Keratinocyte (primary cell): Measurements from ENCODE around the gene CDX1. TPM values are rescaled to one million over a fixed set of nuclear protein-coding genes. Genes with fewer than 3 reads are reported as not detected.

Experiments
- DNase-seq: peaks from one replicate; pipeline ENCODE4 v3.0.0-alpha.2; 2011; ENCODE audit warnings: low read depth, missing footprints, low spot score
- FAIRE-seq: peaks from 2 replicates; lab custom pipeline; 2011; peaks lifted over from hg19 to GRCh38; lab: Jason Lieb, UNC
- H2AFZ ChIP-seq: 2 replicates; pipeline ENCODE4 v1.6.0; 2012; ENCODE audit warnings: low read length, control low read depth, inconsistent platforms; ENCODE audit not compliant: control insufficient read depth
- H3K27ac ChIP-seq: 2 replicates; pipeline ENCODE4 v1.5.1; 2011; ENCODE audit warnings: low read length; ENCODE audit not compliant: control insufficient read depth, insufficient read depth
- H3K27me3 ChIP-seq: 3 replicates; pipeline ENCODE4 v1.6.0; 2011; ENCODE audit warnings: low read length; ENCODE audit not compliant: control insufficient read depth, insufficient read depth; ENCODE audit errors: extremely low read depth
- H3K36me3 ChIP-seq, 2 experiments: 2 replicates in 1 of 2; 3 replicates in 1 of 2; pipeline ENCODE4 v1.5.1; 2011; ENCODE audit warnings: low read length in 2 of 2, mild to moderate bottlenecking in 1 of 2; ENCODE audit not compliant: control insufficient read depth in 2 of 2, insufficient read depth in 2 of 2; ENCODE audit errors: extremely low read depth in 1 of 2
- H3K4me1 ChIP-seq: 3 replicates; pipeline ENCODE4 v1.5.1; 2011; ENCODE audit warnings: low read length; ENCODE audit not compliant: control insufficient read depth, insufficient read depth; ENCODE audit errors: extremely low read depth
- H3K4me2 ChIP-seq: 3 replicates; pipeline ENCODE4 v1.6.0; 2011; ENCODE audit warnings: low read depth, low read length; ENCODE audit not compliant: control insufficient read depth, insufficient read depth; ENCODE audit errors: extremely low read depth
- H3K4me3 ChIP-seq, 3 experiments: fragments of 200-600 bp in 1 of 3; sonication (generic) in 1 of 3; 2 replicates in 2 of 3; 3 replicates in 1 of 3; pipeline ENCODE4 v1.5.1; 2011 to 2016; ENCODE audit warnings: low read length in 3 of 3, mild to moderate bottlenecking in 3 of 3, control low read depth in 2 of 3, inconsistent platforms in 1 of 3, low read depth in 1 of 3, mixed read lengths in 1 of 3, mixed run types in 1 of 3, moderate library complexity in 1 of 3; ENCODE audit not compliant: control insufficient read depth in 2 of 3, insufficient read depth in 2 of 3; ENCODE audit errors: extremely low read depth in 1 of 3
- H3K79me2 ChIP-seq: 2 replicates; pipeline ENCODE4 v1.6.0; 2012; ENCODE audit warnings: low read length; ENCODE audit not compliant: control insufficient read depth, insufficient read depth
- H3K9ac ChIP-seq: 3 replicates; pipeline ENCODE4 v1.6.0; 2011; ENCODE audit warnings: low read length; ENCODE audit not compliant: control insufficient read depth, insufficient read depth; ENCODE audit errors: extremely low read depth
- H3K9me1 ChIP-seq: 3 replicates; pipeline ENCODE4 v1.6.0; 2011; ENCODE audit warnings: low read length; ENCODE audit not compliant: control insufficient read depth, insufficient read depth; ENCODE audit errors: extremely low read depth
- H3K9me3 ChIP-seq: 2 replicates; pipeline ENCODE4 v1.5.1; 2012; ENCODE audit warnings: low read depth, low read length; ENCODE audit not compliant: control insufficient read depth
- H4K20me1 ChIP-seq: 3 replicates; pipeline ENCODE4 v1.6.0; 2011; ENCODE audit warnings: low read length; ENCODE audit not compliant: control insufficient read depth, insufficient read depth; ENCODE audit errors: extremely low read depth
- EZH2 ChIP-seq: IDR thresholded peaks from one replicate; pipeline ENCODE4 v1.6.1; 2012; ENCODE audit warnings: inconsistent platforms, mild to moderate bottlenecking, low read length, moderate library complexity
- dilution Hi-C: fragments of 300-500 bp; cut with MboI; formaldehyde crosslinking; loops from one replicate; pipeline ENCODE4 v1.7.0; 2020; ENCODE audit warnings: low sequenced_read_pairs; ENCODE audit not compliant: extremely low pct_ligation_motif_present
- polyA plus RNA-seq, 5 experiments: library from polyadenylated mRNA; depleted of rRNA in 3 of 5; stranded (reverse) in 3 of 5; stranded (forward) in 1 of 5; unstranded in 1 of 5; fragments of >200 nt; gene quantifications; 1 replicate in 1 of 5; 2 replicates in 3 of 5; 3 replicates in 1 of 5; pipeline versions ENCODE4 v1.2.1 to v1.2.3, GENCODE V29; 2011 to 2012; ENCODE audit warnings: missing spikeins in 2 of 5, low read depth in 1 of 5, low replicate concordance in 1 of 5
- TF ChIP-seq, protein P1 (sequence below), 3 experiments: IDR thresholded peaks in 1 of 3; conservative IDR thresholded peaks in 1 of 3; optimal IDR thresholded peaks in 1 of 3; 2 replicates in 2 of 3; 3 replicates in 1 of 3; pipeline versions ENCODE3 to v1.5.1; 2011; ENCODE audit warnings: low read length in 3 of 3, mild to moderate bottlenecking in 3 of 3, moderate library complexity in 2 of 3, control low read depth in 1 of 3, inconsistent platforms in 1 of 3; ENCODE audit not compliant: insufficient read depth in 2 of 3; ENCODE audit errors: extremely low read depth in 1 of 3

CDX1 gene
- polyA plus RNA-seq, 1 donor (not counting 4 experiments of a cell fraction or from before 2014, with no cell fraction given) = not detected

DNA sequence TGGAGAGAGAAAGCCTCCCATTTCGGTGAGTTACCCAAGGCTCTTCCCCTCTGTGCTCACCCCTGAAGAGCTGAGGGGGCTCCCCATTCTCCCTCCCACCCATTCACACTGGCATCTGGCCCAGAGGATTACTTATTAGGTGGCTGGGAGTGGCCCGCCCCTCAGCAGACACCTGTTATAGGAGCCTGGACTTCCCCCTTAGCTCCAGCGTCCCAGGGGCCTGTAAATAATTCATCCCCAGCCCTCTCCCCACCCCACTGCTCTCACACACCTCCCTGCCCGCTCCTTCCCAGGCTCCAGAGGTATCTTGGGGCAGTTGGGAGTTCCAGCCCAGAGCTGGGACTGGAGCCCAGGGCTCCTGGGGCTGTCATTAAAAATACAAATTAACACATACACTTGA is 11.7 kb downstream of the CDX1 start:
- FAIRE-seq (no peak), DNase-seq (no peak)
- Histone ChIP-seq H4K20me1 (no peaks in the 10 kb centered on the region), H2AFZ (no peak overlapping the region), H3K79me2 (no peaks in the 10 kb centered on the region), H3K27me3 (peaks cover 7% of the 10 kb centered on the region), H3K36me3 (no peaks in the 10 kb centered on the region), H3K9me1 (no peaks in the 10 kb centered on the region), H3K4me1 (no peaks in the 10 kb centered on the region), H3K9ac (no peak overlapping the region), H3K4me2 (no peak overlapping the region), H3K27ac (no peak overlapping the region), H3K9me3 (no peaks in the 10 kb centered on the region), H3K4me3 (no peak overlapping the region)
- TF ChIP-seq, protein P1, sequence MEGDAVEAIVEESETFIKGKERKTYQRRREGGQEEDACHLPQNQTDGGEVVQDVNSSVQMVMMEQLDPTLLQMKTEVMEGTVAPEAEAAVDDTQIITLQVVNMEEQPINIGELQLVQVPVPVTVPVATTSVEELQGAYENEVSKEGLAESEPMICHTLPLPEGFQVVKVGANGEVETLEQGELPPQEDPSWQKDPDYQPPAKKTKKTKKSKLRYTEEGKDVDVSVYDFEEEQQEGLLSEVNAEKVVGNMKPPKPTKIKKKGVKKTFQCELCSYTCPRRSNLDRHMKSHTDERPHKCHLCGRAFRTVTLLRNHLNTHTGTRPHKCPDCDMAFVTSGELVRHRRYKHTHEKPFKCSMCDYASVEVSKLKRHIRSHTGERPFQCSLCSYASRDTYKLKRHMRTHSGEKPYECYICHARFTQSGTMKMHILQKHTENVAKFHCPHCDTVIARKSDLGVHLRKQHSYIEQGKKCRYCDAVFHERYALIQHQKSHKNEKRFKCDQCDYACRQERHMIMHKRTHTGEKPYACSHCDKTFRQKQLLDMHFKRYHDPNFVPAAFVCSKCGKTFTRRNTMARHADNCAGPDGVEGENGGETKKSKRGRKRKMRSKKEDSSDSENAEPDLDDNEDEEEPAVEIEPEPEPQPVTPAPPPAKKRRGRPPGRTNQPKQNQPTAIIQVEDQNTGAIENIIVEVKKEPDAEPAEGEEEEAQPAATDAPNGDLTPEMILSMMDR (optimal IDR thresholded peaks at IDR 0.05 in 1 of 3, IDR thresholded peaks at IDR 0.05 in 1 of 3, conservative IDR thresholded peaks at IDR 0.05 in 1 of 3; ENCODE audit: extremely low read depth in 1 of 3, insufficient read depth in 2 of 3, low read length in 3 of 3) = no peak
- no peak for TF ChIP-seq EZH2
- dilution Hi-C loops = no loop called here

DNA sequence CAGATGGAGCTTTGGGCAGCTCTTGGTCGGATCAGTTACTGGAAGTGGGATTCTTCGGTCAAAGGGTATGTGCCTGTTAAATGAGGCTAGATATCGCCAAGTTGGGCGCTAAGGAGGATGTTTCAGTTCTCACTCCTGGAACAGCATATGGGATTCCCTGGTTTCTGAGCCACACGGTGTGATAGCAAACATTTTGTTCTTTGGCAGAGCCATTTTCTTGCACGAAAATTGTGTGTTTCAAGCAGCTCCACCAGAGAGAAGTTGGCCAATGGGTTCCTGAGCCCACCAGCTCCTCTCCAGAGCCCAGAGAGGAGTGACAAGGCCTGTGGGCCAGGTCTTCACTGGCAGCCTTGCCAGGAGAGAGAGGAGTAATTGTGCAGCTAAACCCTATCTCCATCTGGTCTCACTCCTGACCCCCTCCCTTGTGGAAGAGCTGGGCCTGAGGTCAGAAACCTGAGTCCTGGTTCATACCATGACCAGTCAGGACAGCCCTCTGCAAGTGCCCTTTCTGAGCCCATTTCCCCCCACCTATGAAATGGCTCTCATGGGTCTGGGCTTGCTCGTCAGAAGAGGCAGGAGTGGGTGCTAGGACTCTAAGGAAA is 12.5 kb downstream of the CDX1 start:
- DNase-seq (no peak), FAIRE-seq (no peak)

More for the DNA sequence above, 12.5 kb downstream of the CDX1 start:
- Histone ChIP-seq H3K4me3 (no peak overlapping the region), H3K9me1 (no peaks in the 10 kb centered on the region), H3K4me2 (no peak overlapping the region), H3K9ac (no peak overlapping the region), H3K4me1 (no peaks in the 10 kb centered on the region), H3K79me2 (no peaks in the 10 kb centered on the region), H3K27me3 (peaks cover 7% of the 10 kb centered on the region), H2AFZ (no peak overlapping the region), H3K9me3 (no peaks in the 10 kb centered on the region), H3K27ac (no peak overlapping the region), H4K20me1 (no peaks in the 10 kb centered on the region), H3K36me3 (no peaks in the 10 kb centered on the region)
- dilution Hi-C loops = no loop called here
- no peak for TF ChIP-seq EZH2
- TF ChIP-seq, protein P1 (optimal IDR thresholded peaks at IDR 0.05 in 1 of 3, IDR thresholded peaks at IDR 0.05 in 1 of 3, conservative IDR thresholded peaks at IDR 0.05 in 1 of 3; ENCODE audit: extremely low read depth in 1 of 3, insufficient read depth in 2 of 3, low read length in 3 of 3) = no peak
